ENCODE results near the gene HS6ST3. TPM values are rescaled to one million over a fixed set of nuclear protein-coding genes. Genes with fewer than 3 reads are reported as not detected.

HS6ST3 gene
- total RNA-seq, 1 donor from 2014 or later = 3.0 TPM

DNA sequence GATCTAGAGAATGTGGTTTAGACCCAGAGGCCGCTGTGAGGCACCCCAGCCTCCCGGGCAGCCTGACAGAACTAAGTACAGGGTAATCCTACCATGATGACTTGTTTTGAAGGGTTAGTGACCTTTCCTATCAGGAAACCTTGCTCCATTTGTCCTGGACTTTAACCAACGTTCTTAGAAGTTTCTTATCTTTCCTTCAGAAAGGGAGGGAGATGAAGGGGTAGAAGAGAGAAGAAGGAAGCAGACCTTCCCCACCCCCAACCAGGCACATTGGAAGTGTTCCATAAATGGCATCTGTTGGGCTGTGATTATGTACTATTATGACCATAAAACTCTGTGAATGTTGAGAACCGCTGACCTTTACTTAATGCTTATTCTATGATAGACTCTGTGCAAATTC is 720.2 kb downstream of the HS6ST3 start:
- intact Hi-C loops (cut with DNase I) = no loop called here
- Histone ChIP-seq H3K9me3 (peaks cover 0 to 5% of the 10 kb centered on the region in 2 donors), H3K4me1 (peaks cover 5 to 48% of the 10 kb centered on the region in 2 donors), H3K4me3 (no peak overlapping the region), H3K27me3 (no peaks in the 10 kb centered on the region), H3K27ac (peak overlapping the region; percentile 75 to 76), H3K36me3 (no peaks in the 10 kb centered on the region)
- no peak for DNase-seq (ENCODE audit: low spot score in 2 of 2)
- TF ChIP-seq, protein P1, sequence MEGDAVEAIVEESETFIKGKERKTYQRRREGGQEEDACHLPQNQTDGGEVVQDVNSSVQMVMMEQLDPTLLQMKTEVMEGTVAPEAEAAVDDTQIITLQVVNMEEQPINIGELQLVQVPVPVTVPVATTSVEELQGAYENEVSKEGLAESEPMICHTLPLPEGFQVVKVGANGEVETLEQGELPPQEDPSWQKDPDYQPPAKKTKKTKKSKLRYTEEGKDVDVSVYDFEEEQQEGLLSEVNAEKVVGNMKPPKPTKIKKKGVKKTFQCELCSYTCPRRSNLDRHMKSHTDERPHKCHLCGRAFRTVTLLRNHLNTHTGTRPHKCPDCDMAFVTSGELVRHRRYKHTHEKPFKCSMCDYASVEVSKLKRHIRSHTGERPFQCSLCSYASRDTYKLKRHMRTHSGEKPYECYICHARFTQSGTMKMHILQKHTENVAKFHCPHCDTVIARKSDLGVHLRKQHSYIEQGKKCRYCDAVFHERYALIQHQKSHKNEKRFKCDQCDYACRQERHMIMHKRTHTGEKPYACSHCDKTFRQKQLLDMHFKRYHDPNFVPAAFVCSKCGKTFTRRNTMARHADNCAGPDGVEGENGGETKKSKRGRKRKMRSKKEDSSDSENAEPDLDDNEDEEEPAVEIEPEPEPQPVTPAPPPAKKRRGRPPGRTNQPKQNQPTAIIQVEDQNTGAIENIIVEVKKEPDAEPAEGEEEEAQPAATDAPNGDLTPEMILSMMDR (IDR thresholded peaks at IDR 0.05) = no peak

DNA sequence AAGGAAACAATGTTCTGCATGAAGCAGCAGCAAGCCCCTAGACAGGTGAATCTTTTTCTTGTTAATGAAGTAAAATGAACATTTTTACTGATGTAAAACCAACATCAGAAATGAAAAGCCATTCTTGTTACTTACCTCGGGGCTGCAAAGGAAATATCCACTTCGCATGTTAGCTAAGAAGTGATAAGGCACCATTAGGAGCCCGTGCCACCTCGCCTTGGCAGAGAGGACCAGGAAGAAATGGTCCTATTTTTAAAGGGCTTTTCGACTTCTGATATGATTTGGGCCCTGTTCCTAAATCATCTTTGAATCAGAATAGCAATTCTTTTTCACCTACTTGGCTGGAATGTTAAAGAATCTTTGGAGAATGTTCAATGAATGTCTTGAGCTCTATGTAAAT is 721.1 kb downstream of the HS6ST3 start:
- H3K4me1 ChIP-seq = peaks cover 9 to 57% of the 10 kb centered on the region in 2 donors
- intact Hi-C loops (cut with DNase I) = no loop called here
- H3K4me3 ChIP-seq = no peak overlapping the region
- no peak for DNase-seq (ENCODE audit: low spot score in 2 of 2)
- H3K9me3 ChIP-seq = peaks cover 0 to 5% of the 10 kb centered on the region in 2 donors
- TF ChIP-seq, protein P1 (IDR thresholded peaks at IDR 0.05) = no peak
- H3K36me3 ChIP-seq = no peaks in the 10 kb centered on the region
- no peaks in the 10 kb centered on the region for H3K27me3 ChIP-seq
- peak overlapping the region; percentile 75 to 76 for H3K27ac ChIP-seq

DNA sequence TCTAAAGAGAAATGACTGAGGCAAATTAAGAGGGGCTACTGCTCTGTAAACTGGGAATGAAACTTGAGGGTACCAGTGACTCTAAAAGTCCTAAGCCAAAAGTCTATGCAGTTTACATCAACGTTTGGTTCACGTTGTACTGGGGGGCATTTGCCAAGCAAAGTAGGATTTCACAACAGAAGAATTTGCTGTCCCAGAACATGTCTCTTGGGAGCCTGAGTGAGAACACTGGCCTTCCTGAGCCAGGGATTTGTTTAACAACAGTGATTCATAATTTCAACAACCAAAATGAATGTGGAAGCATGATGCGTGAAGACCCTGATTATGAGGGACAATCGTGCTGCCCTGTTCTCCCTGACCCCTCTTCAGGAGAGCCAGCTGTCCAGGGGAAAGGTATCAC is 726.4 kb downstream of the HS6ST3 start:
- peak in 1 of 2 donors; percentile 88 for DNase-seq (ENCODE audit: low spot score in 2 of 2)
- H3K27me3 ChIP-seq = no peaks in the 10 kb centered on the region
- intact Hi-C loops (cut with DNase I) = loop anchor here (2.0 kb wide), 2 partner anchors 35 to 763 kb away; partner anchors contain the start of gene UGGT2
- no peaks in the 10 kb centered on the region for H3K36me3 ChIP-seq
- H3K4me3 ChIP-seq = peak overlapping the region in 1 of 2 donors; percentile 33
- peaks cover 10 to 40% of the 10 kb centered on the region in 2 donors for H3K4me1 ChIP-seq
- H3K9me3 ChIP-seq = peaks cover 0 to 5% of the 10 kb centered on the region in 2 donors
- TF ChIP-seq, protein P1 (IDR thresholded peaks at IDR 0.05) = no peak
- peak overlapping the region; percentile 66 to 78 for H3K27ac ChIP-seq

DNA sequence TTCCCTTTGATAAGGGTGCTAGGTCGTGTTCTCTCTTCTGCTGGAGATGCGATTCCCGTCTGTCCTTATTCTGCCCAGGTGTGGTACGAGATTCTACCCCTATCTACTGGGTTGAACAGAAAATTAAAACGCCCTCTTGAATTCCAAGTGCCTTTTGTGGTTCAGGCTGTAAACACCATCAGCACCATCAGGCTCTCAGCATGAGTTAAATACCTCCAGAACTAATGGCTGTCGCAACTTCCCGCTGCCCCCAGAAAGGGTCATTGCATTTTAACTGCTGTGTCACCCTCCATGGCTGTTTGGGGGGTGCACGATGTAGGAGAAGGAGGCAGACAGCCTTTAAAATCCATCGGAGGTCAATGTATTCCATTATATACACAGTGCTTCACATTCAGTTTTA is 727.0 kb downstream of the HS6ST3 start:
- H3K4me1 ChIP-seq = peaks cover 10 to 39% of the 10 kb centered on the region in 2 donors
- no peak for DNase-seq (ENCODE audit: low spot score in 2 of 2)
- H3K36me3 ChIP-seq = no peaks in the 10 kb centered on the region
- H3K9me3 ChIP-seq = peaks cover 0 to 5% of the 10 kb centered on the region in 2 donors
- TF ChIP-seq, protein P1 (IDR thresholded peaks at IDR 0.05) = no peak
- intact Hi-C loops (cut with DNase I) = loop anchor here (2.0 kb wide), 2 partner anchors 36 to 764 kb away; partner anchors contain the start of gene UGGT2
- no peaks in the 10 kb centered on the region for H3K27me3 ChIP-seq
- H3K4me3 ChIP-seq = peak overlapping the region in 1 of 2 donors; percentile 33
- H3K27ac ChIP-seq = peak overlapping the region; percentile 66 to 78

DNA sequence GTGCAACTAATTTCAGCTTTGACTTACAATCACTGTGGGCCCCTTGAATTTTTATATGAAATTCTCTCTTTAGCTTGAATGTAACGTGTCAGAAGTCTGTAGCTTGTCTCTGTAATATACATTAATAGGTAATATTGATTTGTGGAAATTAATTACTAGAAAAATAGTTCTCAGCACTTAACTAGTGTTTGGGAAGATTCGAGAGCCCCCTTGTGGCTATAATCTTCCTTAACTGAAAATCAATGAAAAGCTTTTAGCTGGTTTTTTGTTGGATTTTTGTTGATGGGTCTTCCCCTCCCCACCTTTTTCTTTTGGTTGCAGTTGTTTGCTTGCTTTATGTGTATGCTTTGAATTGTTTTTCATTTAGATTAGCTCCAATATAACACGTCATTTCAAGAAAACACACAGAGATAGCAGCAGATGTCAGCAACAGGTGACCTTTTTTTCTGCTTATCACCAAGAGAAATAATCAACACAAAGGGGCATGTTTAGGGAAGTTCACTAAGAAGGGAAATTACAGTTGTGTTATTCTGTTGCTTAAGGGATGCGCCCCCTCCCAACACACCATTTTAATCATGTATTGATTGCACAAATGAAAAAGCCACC is 727.5 kb downstream of the HS6ST3 start:
- no peak for DNase-seq (ENCODE audit: low spot score in 2 of 2)
- Histone ChIP-seq H3K36me3 (no peaks in the 10 kb centered on the region), H3K4me3 (no peak overlapping the region), H3K4me1 (peaks cover 10 to 38% of the 10 kb centered on the region in 2 donors), H3K27me3 (no peaks in the 10 kb centered on the region), H3K9me3 (peaks cover 0 to 5% of the 10 kb centered on the region in 2 donors), H3K27ac (no peak overlapping the region)
- intact Hi-C loops (cut with DNase I) = loop anchor here (2.0 kb wide), 2 partner anchors 37 to 765 kb away; partner anchors contain the start of gene UGGT2
- TF ChIP-seq, protein P1 (IDR thresholded peaks at IDR 0.05) = peak in 2 of 3 experiments; percentile 50 to 65
